Measurements from ENCODE around the gene TBC1D30. TPM values are rescaled to one million over a fixed set of nuclear protein-coding genes. Genes with fewer than 3 reads are reported as not detected.

TBC1D30 gene
- total and polyA plus RNA-seq, 4 donors: 0.46 to 2.2 (median 0.70) TPM

DNA sequence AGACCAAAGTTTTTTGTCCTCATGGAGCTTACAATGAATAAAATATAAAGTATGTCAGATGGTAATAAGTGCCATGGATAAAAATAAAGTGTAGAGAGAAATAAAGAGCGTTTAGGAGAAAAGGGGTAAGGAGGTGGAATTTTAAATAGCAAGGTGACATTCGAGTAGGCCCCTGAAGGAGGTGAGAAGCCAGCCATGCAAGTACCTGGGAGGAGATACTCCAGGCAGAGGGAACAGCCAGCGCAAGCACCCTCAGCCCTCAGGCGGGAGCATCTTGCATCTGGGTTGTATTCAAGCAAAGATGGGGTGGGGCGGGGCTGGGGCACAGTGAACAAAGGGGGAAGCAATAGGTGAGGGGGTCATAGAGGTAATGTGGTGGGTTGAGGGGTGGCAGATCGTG, 4.3 kb downstream of the TBC1D30 start (continued):
- TF ChIP-seq CTCF (IDR thresholded peaks at IDR 0.05; ENCODE audit: low read depth, low read length, missing input control) (no peak), GABPA (IDR thresholded peaks at IDR 0.05 in 1 of 2, conservative IDR thresholded peaks at IDR 0.05 in 1 of 2) (no peak), HNF4G (IDR thresholded peaks at IDR 0.05) (no peak), JUND (IDR thresholded peaks at IDR 0.05) (no peak)

GRCh38 chr12:64833928-64834327, 9.5 kb downstream of the TBC1D30 start:
- H3K9ac ChIP-seq (ENCODE audit: low read depth in 1 of 2, low read length in 2 of 2): no peak overlapping the region
- TF ChIP-seq HNF4G (IDR thresholded peaks at IDR 0.05) (no peak), RXRA (IDR thresholded peaks at IDR 0.05) (no peak), TAF1 (conservative IDR thresholded peaks at IDR 0.05) (no peak), SP1 (IDR thresholded peaks at IDR 0.05) (no peak), HNF4A (conservative IDR thresholded peaks at IDR 0.05) (no peak), FOXA2 (IDR thresholded peaks at IDR 0.05) (no peak), GABPA (IDR thresholded peaks at IDR 0.05 in 1 of 2, conservative IDR thresholded peaks at IDR 0.05 in 1 of 2) (no peak), EGR1 (IDR thresholded peaks at IDR 0.05; ENCODE audit: low read depth in 2 of 2) (no peak), ZBTB33 (IDR thresholded peaks at IDR 0.05) (no peak), RAD21 (IDR thresholded peaks at IDR 0.05) (no peak), NR2F2 (IDR thresholded peaks at IDR 0.05) (no peak), CTCF (IDR thresholded peaks at IDR 0.05; ENCODE audit: low read depth, low read length, missing input control) (no peak), JUND (IDR thresholded peaks at IDR 0.05) (no peak)
- TF ChIP-seq, protein P1, sequence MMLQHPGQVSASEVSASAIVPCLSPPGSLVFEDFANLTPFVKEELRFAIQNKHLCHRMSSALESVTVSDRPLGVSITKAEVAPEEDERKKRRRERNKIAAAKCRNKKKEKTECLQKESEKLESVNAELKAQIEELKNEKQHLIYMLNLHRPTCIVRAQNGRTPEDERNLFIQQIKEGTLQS (IDR thresholded peaks at IDR 0.05): no peak
- TF ChIP-seq, protein P2, sequence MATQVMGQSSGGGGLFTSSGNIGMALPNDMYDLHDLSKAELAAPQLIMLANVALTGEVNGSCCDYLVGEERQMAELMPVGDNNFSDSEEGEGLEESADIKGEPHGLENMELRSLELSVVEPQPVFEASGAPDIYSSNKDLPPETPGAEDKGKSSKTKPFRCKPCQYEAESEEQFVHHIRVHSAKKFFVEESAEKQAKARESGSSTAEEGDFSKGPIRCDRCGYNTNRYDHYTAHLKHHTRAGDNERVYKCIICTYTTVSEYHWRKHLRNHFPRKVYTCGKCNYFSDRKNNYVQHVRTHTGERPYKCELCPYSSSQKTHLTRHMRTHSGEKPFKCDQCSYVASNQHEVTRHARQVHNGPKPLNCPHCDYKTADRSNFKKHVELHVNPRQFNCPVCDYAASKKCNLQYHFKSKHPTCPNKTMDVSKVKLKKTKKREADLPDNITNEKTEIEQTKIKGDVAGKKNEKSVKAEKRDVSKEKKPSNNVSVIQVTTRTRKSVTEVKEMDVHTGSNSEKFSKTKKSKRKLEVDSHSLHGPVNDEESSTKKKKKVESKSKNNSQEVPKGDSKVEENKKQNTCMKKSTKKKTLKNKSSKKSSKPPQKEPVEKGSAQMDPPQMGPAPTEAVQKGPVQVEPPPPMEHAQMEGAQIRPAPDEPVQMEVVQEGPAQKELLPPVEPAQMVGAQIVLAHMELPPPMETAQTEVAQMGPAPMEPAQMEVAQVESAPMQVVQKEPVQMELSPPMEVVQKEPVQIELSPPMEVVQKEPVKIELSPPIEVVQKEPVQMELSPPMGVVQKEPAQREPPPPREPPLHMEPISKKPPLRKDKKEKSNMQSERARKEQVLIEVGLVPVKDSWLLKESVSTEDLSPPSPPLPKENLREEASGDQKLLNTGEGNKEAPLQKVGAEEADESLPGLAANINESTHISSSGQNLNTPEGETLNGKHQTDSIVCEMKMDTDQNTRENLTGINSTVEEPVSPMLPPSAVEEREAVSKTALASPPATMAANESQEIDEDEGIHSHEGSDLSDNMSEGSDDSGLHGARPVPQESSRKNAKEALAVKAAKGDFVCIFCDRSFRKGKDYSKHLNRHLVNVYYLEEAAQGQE (IDR thresholded peaks at IDR 0.05): no peak
- TF ChIP-seq, protein P3, sequence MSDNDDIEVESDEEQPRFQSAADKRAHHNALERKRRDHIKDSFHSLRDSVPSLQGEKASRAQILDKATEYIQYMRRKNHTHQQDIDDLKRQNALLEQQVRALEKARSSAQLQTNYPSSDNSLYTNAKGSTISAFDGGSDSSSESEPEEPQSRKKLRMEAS (IDR thresholded peaks at IDR 0.05): no peak

More at GRCh38 chr12:64833928-64834327, 9.5 kb downstream of the TBC1D30 start:
- Histone ChIP-seq H3K27me3 (ENCODE audit: control insufficient read depth in 4 of 4, insufficient read depth in 4 of 4, low read length in 3 of 4) (peaks cover 0 to 2% (median 0%) of the 10 kb centered on the region in 4 donors), H3K4me1 (ENCODE audit: control insufficient read depth in 4 of 4, insufficient read depth in 4 of 4, low read length in 3 of 4) (no peaks in the 10 kb centered on the region), H3K27ac (ENCODE audit: low read depth in 1 of 2, low read length in 2 of 2) (no peak overlapping the region), H3K36me3 (ENCODE audit: control insufficient read depth in 4 of 4, insufficient read depth in 3 of 4, low read depth in 1 of 4, low read length in 3 of 4) (no peaks in the 10 kb centered on the region), H3K4me3 (ENCODE audit: low read depth in 1 of 3, low read length in 3 of 3) (no peak overlapping the region), H3K9me3 (ENCODE audit: control insufficient read depth in 4 of 4, low read length in 3 of 4) (peaks cover 0 to 3% (median 2%) of the 10 kb centered on the region in 4 donors)
- WGBS: 80% methylated on average over 3 of the region's 3 CpGs
- DNase-seq (ENCODE audit: low spot score): no peak
